Measurements from ENCODE around the gene MIPOL1.

Gene MIPOL1

GRCh38 chr14:37466003-37466622, 268.4 kb downstream of the MIPOL1 start:
- H3K4me1 ChIP-seq, result no peaks in the 10 kb centered on the region
- no peaks in the 10 kb centered on the region; the same call in 1 of the 2 replicates for H3K9me3 ChIP-seq
- H3K36me3 ChIP-seq (replicated peaks), result no peaks in the 10 kb centered on the region
- no peak overlapping the region for H3K4me3 ChIP-seq
- in situ Hi-C loops (cut with MboI; ENCODE audit: low sequenced_read_pairs), result no loop called here
- no peaks in the 10 kb centered on the region for H3K27me3 ChIP-seq (ENCODE audit: low read depth)
- no peak for DNase-seq (ENCODE audit: low spot score in 2 of 2)

- Histone ChIP-seq H3K27me3 (ENCODE audit: low read depth) (no peaks in the 10 kb centered on the region), H3K4me1 (no peaks in the 10 kb centered on the region), H3K9me3 (no peaks in the 10 kb centered on the region), H3K4me3 (no peak overlapping the region), H3K36me3 (replicated peaks) (no peaks in the 10 kb centered on the region)
- in situ Hi-C loops (cut with MboI; ENCODE audit: low sequenced_read_pairs), result no loop called here
- no peak for DNase-seq (ENCODE audit: low spot score in 2 of 2)
Observed at GRCh38 chr14:37466623-37467088, 268.9 kb downstream of the MIPOL1 start.

- DNase-seq (ENCODE audit: low spot score in 2 of 2), result no peak
- Histone ChIP-seq H3K36me3 (replicated peaks) (no peaks in the 10 kb centered on the region), H3K4me3 (no peak overlapping the region), H3K27me3 (ENCODE audit: low read depth) (no peaks in the 10 kb centered on the region), H3K4me1 (no peaks in the 10 kb centered on the region), H3K9me3 (no peaks in the 10 kb centered on the region)
- in situ Hi-C loops (cut with MboI; ENCODE audit: low sequenced_read_pairs), result no loop called here
Observed at GRCh38 chr14:37469650-37470049, 271.9 kb downstream of the MIPOL1 start.

- in situ Hi-C loops (cut with MboI; ENCODE audit: low sequenced_read_pairs), result no loop called here
Observed at GRCh38 chr14:37470251-37470650, 272.5 kb downstream of the MIPOL1 start.

GRCh38 chr14:37472906-37473305, 275.2 kb downstream of the MIPOL1 start:
- H3K27me3 ChIP-seq (ENCODE audit: low read depth), result no peaks in the 10 kb centered on the region
- DNase-seq (ENCODE audit: low spot score in 2 of 2), result no peak
- no peaks in the 10 kb centered on the region for H3K4me1 ChIP-seq
- in situ Hi-C loops (cut with MboI; ENCODE audit: low sequenced_read_pairs), result no loop called here
- H3K4me3 ChIP-seq, result no peak overlapping the region
- H3K36me3 ChIP-seq (replicated peaks), result no peaks in the 10 kb centered on the region
- no peaks in the 10 kb centered on the region for H3K9me3 ChIP-seq

More at GRCh38 chr14:37470251-37470650, 272.5 kb downstream of the MIPOL1 start:
- Histone ChIP-seq H3K4me3 (no peak overlapping the region), H3K27me3 (ENCODE audit: low read depth) (no peaks in the 10 kb centered on the region), H3K36me3 (replicated peaks) (no peaks in the 10 kb centered on the region), H3K9me3 (no peaks in the 10 kb centered on the region), H3K4me1 (no peaks in the 10 kb centered on the region)
- no peak for DNase-seq (ENCODE audit: low spot score in 2 of 2)

GRCh38 chr14:37474191-37474590, 276.5 kb downstream of the MIPOL1 start:
- no peaks in the 10 kb centered on the region for H3K27me3 ChIP-seq (ENCODE audit: low read depth)
- in situ Hi-C loops (cut with MboI; ENCODE audit: low sequenced_read_pairs), result no loop called here
- no peaks in the 10 kb centered on the region for H3K36me3 ChIP-seq (replicated peaks)
- no peaks in the 10 kb centered on the region for H3K4me1 ChIP-seq
- no peak for DNase-seq (ENCODE audit: low spot score in 2 of 2)
- H3K4me3 ChIP-seq, result no peak overlapping the region
- no peaks in the 10 kb centered on the region for H3K9me3 ChIP-seq

GRCh38 chr14:37480446-37481290, 282.9 kb downstream of the MIPOL1 start:
- Histone ChIP-seq H3K4me1 (no peaks in the 10 kb centered on the region), H3K36me3 (replicated peaks) (no peaks in the 10 kb centered on the region), H3K27me3 (ENCODE audit: low read depth) (no peaks in the 10 kb centered on the region), H3K9me3 (no peaks in the 10 kb centered on the region), H3K4me3 (no peak overlapping the region)
- in situ Hi-C loops (cut with MboI; ENCODE audit: low sequenced_read_pairs), result no loop called here
- no peak for DNase-seq (ENCODE audit: low spot score in 2 of 2)

- no peak overlapping the region for H3K4me3 ChIP-seq
- no peaks in the 10 kb centered on the region for H3K4me1 ChIP-seq
- DNase-seq (ENCODE audit: low spot score in 2 of 2), result no peak
- H3K27me3 ChIP-seq (ENCODE audit: low read depth), result no peaks in the 10 kb centered on the region
- H3K9me3 ChIP-seq, result no peaks in the 10 kb centered on the region
- in situ Hi-C loops (cut with MboI; ENCODE audit: low sequenced_read_pairs), result no loop called here
- H3K36me3 ChIP-seq (replicated peaks), result no peaks in the 10 kb centered on the region
Observed at GRCh38 chr14:37482428-37482827, 284.7 kb downstream of the MIPOL1 start.

- H3K27me3 ChIP-seq (ENCODE audit: low read depth), result no peaks in the 10 kb centered on the region
- no peaks in the 10 kb centered on the region for H3K9me3 ChIP-seq
- no peaks in the 10 kb centered on the region for H3K4me1 ChIP-seq
- no peak for DNase-seq (ENCODE audit: low spot score in 2 of 2)
- in situ Hi-C loops (cut with MboI; ENCODE audit: low sequenced_read_pairs), result no loop called here
- no peak overlapping the region for H3K4me3 ChIP-seq
- H3K36me3 ChIP-seq (replicated peaks), result no peaks in the 10 kb centered on the region
Observed at GRCh38 chr14:37483672-37484071, 285.9 kb downstream of the MIPOL1 start.

GRCh38 chr14:37490607-37491006, 292.9 kb downstream of the MIPOL1 start:
- in situ Hi-C loops (cut with MboI; ENCODE audit: low sequenced_read_pairs), result no loop called here
- no peak overlapping the region for H3K4me3 ChIP-seq
- H3K9me3 ChIP-seq, result no peaks in the 10 kb centered on the region
- no peaks in the 10 kb centered on the region for H3K36me3 ChIP-seq (replicated peaks)
- H3K4me1 ChIP-seq, result no peaks in the 10 kb centered on the region
- no peaks in the 10 kb centered on the region for H3K27me3 ChIP-seq (ENCODE audit: low read depth)
- no peak for DNase-seq (ENCODE audit: low spot score in 2 of 2)

- H3K9me3 ChIP-seq, result no peaks in the 10 kb centered on the region
- H3K27me3 ChIP-seq (ENCODE audit: low read depth), result no peaks in the 10 kb centered on the region
- DNase-seq (ENCODE audit: low spot score in 2 of 2), result no peak
- in situ Hi-C loops (cut with MboI; ENCODE audit: low sequenced_read_pairs), result no loop called here
- H3K4me1 ChIP-seq, result no peaks in the 10 kb centered on the region
- no peak overlapping the region for H3K4me3 ChIP-seq
- no peaks in the 10 kb centered on the region for H3K36me3 ChIP-seq (replicated peaks)
Observed at GRCh38 chr14:37491076-37491475, 293.3 kb downstream of the MIPOL1 start.

GRCh38 chr14:37493606-37494005, 295.9 kb downstream of the MIPOL1 start:
- Histone ChIP-seq H3K36me3 (replicated peaks) (no peaks in the 10 kb centered on the region), H3K27me3 (ENCODE audit: low read depth) (no peaks in the 10 kb centered on the region), H3K9me3 (no peaks in the 10 kb centered on the region), H3K4me1 (no peaks in the 10 kb centered on the region), H3K4me3 (no peak overlapping the region)
- in situ Hi-C loops (cut with MboI; ENCODE audit: low sequenced_read_pairs), result no loop called here
- no peak for DNase-seq (ENCODE audit: low spot score in 2 of 2)

GRCh38 chr14:37497422-37497821, 299.7 kb downstream of the MIPOL1 start:
- no peak for DNase-seq (ENCODE audit: low spot score in 2 of 2)
- no peak overlapping the region for H3K4me3 ChIP-seq
- in situ Hi-C loops (cut with MboI; ENCODE audit: low sequenced_read_pairs), result no loop called here
- H3K9me3 ChIP-seq, result no peaks in the 10 kb centered on the region
- H3K27me3 ChIP-seq (ENCODE audit: low read depth), result 0 out of 2 replicates have a peak, but pooled peaks cover 2% of the 10 kb centered on the region
- no peaks in the 10 kb centered on the region for H3K36me3 ChIP-seq (replicated peaks)
- no peaks in the 10 kb centered on the region for H3K4me1 ChIP-seq

GRCh38 chr14:37501877-37502276, 304.1 kb downstream of the MIPOL1 start:
- H3K4me1 ChIP-seq, result no peaks in the 10 kb centered on the region
- 0 out of 2 replicates have a peak, but pooled peaks cover 2% of the 10 kb centered on the region for H3K27me3 ChIP-seq (ENCODE audit: low read depth)
- no peaks in the 10 kb centered on the region for H3K9me3 ChIP-seq
- H3K36me3 ChIP-seq (replicated peaks), result no peaks in the 10 kb centered on the region
- in situ Hi-C loops (cut with MboI; ENCODE audit: low sequenced_read_pairs), result no loop called here
- no peak for DNase-seq (ENCODE audit: low spot score in 2 of 2)
- no peak overlapping the region for H3K4me3 ChIP-seq
